GM10266 (cell line): ENCODE results near the gene IFT20.

Experiments
- DNase-seq: peaks from one replicate; pipeline ENCODE4 v3.0.0; 2012; ENCODE audit errors: extremely low spot score
- TF ChIP-seq, protein P1 (sequence below): IDR thresholded peaks from 2 replicates; pipeline ENCODE4 v1.5.1; 2012; ENCODE audit warnings: mild to moderate bottlenecking, low read depth; ENCODE audit not compliant: control insufficient read depth, insufficient read depth; ENCODE audit errors: missing control alignments

IFT20 gene

DNA sequence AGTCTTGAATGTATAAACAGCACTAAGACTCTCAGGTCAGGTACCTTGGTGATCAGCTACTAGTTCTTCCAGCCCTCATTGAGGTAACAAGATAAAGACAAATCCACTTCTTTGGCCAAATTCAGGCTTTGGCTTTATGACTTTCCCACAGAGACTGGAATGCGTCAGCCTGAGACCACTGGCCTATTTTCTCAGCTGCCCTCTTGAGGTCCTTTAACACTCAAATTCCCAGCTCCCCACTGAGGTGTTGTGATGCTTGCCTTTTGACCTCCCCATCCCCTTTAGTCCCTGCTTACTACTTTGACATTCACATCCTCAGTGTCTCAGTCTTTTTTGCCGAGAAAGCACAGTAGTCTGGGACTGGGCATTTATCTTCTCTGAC is 10.9 kb upstream of the IFT20 start:
- TF ChIP-seq, protein P1, sequence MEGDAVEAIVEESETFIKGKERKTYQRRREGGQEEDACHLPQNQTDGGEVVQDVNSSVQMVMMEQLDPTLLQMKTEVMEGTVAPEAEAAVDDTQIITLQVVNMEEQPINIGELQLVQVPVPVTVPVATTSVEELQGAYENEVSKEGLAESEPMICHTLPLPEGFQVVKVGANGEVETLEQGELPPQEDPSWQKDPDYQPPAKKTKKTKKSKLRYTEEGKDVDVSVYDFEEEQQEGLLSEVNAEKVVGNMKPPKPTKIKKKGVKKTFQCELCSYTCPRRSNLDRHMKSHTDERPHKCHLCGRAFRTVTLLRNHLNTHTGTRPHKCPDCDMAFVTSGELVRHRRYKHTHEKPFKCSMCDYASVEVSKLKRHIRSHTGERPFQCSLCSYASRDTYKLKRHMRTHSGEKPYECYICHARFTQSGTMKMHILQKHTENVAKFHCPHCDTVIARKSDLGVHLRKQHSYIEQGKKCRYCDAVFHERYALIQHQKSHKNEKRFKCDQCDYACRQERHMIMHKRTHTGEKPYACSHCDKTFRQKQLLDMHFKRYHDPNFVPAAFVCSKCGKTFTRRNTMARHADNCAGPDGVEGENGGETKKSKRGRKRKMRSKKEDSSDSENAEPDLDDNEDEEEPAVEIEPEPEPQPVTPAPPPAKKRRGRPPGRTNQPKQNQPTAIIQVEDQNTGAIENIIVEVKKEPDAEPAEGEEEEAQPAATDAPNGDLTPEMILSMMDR: no peak

DNA sequence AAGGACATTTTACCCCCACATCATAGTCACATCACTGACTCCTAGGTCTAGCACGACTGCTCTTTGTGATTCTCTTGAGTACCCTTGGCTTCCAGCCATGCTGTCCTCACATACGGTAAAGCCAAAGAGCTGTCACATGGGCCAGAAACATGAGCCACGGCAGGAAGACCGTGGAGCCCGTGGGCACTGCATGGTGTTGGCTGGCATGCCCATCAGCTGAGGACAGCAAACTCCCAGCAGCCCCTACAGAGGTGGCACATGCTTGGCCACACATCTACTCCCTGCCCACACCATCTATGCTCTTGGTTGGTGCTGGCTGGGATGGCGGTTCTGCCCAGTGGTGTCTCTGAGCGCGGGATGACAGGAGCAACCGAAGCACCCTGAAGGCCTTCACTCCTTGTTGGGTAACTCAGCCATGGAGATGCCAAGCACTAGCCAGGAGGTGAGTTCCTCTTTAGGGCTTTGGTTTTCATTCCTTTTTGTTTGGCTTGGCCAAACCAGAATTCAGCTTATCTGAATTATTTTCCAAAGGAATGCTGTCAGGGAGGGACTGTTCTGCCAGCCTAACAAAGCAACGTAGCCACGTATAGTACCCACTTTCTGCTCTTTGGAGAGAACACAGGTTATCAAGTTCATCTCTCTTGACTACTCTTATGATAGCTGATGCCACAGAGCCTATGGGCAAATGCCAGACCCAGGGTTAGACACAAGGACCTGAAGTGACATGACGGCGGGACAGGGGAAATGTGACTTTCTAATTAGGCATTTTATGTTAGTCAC is 10.3 kb upstream of the IFT20 start:
- TF ChIP-seq, protein P1: no peak
- no peak for DNase-seq

More for the DNA sequence above, 10.9 kb upstream of the IFT20 start:
- DNase-seq: no peak

DNA sequence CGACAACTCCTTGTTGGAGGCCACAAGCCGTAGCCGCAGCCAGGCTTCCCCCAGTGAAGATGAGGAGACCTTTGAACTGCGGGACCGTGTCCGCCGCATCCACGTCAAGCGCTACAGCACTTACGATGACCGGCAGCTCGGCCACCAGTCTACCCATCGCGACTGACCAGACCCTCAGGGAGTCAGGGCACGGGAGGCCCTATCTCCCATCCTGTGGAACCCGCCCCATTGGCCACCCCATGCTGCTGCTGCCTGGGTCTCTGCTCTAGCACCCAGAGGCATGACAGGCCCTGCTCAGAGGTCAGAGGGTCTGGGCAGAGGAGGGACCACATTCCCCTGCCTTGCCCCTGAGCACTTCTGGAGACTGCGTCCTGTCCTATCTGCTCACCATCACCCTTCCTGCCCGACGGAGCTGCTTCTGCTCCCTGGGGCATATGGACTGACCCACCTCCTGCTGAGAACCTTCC is 9.2 kb upstream of the IFT20 start:
- no peak for DNase-seq
- TF ChIP-seq, protein P1: no peak

DNA sequence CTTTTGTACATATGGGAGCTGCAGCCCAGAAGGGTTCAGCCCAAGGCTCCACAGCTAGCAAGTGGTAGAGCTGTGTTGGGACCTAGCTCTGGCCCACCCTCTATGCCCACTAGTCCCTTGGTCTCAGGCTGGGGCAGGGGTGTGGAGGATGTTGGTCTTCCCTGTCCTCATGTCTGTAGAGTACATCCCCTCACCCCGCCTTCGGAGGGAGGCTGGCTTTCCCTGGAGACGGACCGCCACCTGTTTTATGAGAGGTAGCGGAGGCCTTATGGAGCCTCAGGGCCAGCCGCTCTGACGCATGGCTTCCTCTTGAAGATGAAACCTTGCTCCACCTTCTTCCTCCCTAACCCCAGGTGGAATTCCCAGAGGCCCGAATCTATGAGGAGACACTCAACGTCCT is 8.7 kb upstream of the IFT20 start:
- no peak for DNase-seq

DNA sequence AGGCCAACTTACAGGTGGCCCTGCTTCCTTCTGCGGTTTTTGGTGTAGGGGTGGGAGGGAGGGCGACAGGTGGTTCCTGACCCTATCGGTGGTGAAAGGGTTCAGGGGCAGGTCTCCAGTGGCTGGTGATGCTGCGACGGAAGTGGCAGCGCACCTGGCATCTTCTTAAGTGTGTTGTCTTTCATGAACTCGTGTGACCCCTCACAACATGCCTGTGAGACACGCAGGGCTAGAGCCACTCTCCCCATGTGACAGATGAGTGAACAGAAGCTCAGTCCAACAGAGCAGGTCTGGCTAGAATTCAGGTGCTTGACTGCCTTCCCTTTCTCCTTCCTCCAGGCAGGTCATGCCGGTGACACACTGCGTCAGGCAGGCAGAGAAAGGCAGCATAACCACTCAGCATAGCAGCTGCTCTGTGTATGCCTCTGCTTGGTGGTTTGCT is 8.2 kb upstream of the IFT20 start:
- DNase-seq: no peak
- TF ChIP-seq, protein P1: no peak

More for the DNA sequence above, 8.7 kb upstream of the IFT20 start:
- TF ChIP-seq, protein P1: no peak

DNA sequence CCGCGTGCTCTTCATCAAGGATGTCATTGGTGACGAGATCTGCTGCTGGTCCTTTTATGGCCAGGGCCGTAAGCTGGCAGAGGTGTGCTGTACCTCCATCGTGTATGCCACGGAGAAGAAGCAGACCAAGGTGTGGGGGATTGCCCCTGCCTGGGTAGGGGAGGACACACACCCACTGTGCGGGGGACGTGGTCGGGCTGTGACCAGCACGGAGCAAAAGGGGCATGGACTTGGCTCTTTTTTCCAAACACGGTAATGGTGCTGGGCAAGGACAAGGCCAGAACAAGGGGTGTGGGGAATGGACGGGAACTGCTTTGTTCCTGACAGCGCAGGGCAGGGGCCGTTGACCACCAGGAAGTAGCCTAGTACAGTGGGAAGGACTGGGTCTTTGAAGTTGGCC is 7.0 kb upstream of the IFT20 start:
- TF ChIP-seq, protein P1: no peak
- no peak for DNase-seq

DNA sequence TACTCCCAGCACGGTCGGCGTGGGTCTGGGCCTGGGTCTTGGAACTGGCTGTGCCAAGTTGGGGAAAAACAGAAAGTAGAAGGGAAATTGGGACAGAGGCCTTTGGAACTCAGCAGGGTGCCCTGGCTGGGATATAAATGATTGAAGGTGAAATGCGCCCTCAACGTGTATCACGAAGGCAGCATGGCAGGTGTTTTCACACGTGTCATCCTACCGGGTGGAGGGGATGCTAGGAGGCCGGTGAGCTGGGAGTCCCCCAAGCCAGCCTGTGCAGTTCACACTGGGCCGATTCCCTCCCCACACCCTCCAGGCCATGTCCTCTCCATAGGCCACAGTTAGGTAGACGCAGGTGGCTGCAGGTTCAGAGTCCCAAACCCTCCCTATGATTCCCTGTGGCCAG is 6.2 kb upstream of the IFT20 start:
- DNase-seq: no peak

More for the DNA sequence above, 6.2 kb upstream of the IFT20 start:
- TF ChIP-seq, protein P1: no peak
